Trophoblast cell (in vitro differentiated cells and primary cell): ENCODE results near the gene ZFYVE1.

Experiments used
- DNase-seq, 2 donors: peaks; one replicate each; pipeline ENCODE4 v3.0.0-alpha.2; 2016
- H2AFZ ChIP-seq: 2 replicates; pipeline ENCODE4 v1.6.1; 2013; ENCODE audit warnings: low read length, moderate library complexity, mild to moderate bottlenecking; ENCODE audit not compliant: insufficient read depth, poor library complexity
- H2AK5ac ChIP-seq: 2 replicates; pipeline ENCODE4 v1.6.1; 2013; ENCODE audit warnings: mild to moderate bottlenecking, low read length
- H2BK120ac ChIP-seq: 2 replicates; pipeline ENCODE4 v1.6.1; 2013; ENCODE audit warnings: low read length, mild to moderate bottlenecking, moderate library complexity; ENCODE audit not compliant: insufficient read depth, poor library complexity
- H2BK12ac ChIP-seq: 2 replicates; pipeline ENCODE4 v1.6.1; 2013; ENCODE audit warnings: mild to moderate bottlenecking, low read length, moderate library complexity
- H2BK5ac ChIP-seq: 2 replicates; pipeline ENCODE4 v1.6.1; 2013; ENCODE audit warnings: low read length, low read depth, moderate library complexity, mild to moderate bottlenecking; ENCODE audit not compliant: poor library complexity
- H3K14ac ChIP-seq: 2 replicates; pipeline ENCODE4 v1.6.1; 2013; ENCODE audit warnings: mild to moderate bottlenecking, low read length
- H3K18ac ChIP-seq: 2 replicates; pipeline ENCODE4 v1.6.1; 2013; ENCODE audit warnings: mild to moderate bottlenecking, low read length
- H3K23ac ChIP-seq: 2 replicates; pipeline ENCODE4 v1.6.1; 2013; ENCODE audit warnings: low read length
- H3K27ac ChIP-seq: 2 replicates; pipeline ENCODE4 v1.5.1; 2013; ENCODE audit warnings: low read depth, mild to moderate bottlenecking, inconsistent platforms, low read length, moderate library complexity
- H3K27me3 ChIP-seq: 2 replicates; pipeline ENCODE4 v1.6.1; 2013; ENCODE audit warnings: inconsistent platforms, mild to moderate bottlenecking, low read length, moderate library complexity; ENCODE audit not compliant: insufficient read depth
- H3K36me3 ChIP-seq, 2 experiments: 1 replicate in 1 of 2; 2 replicates in 1 of 2; pipeline ENCODE4 v1.6.1; 2013; ENCODE audit warnings: low read length in 2 of 2, mild to moderate bottlenecking in 2 of 2, moderate library complexity in 1 of 2; ENCODE audit not compliant: insufficient read depth in 2 of 2, control insufficient read depth in 1 of 2
- H3K4ac ChIP-seq: 2 replicates; pipeline ENCODE4 v1.6.1; 2013; ENCODE audit warnings: low read depth, mild to moderate bottlenecking, low read length, moderate library complexity
- H3K4me1 ChIP-seq, 2 experiments: 1 replicate in 1 of 2; 2 replicates in 1 of 2; pipeline ENCODE4 v1.6.1; 2013; ENCODE audit warnings: low read length in 2 of 2, mild to moderate bottlenecking in 2 of 2, moderate library complexity in 1 of 2; ENCODE audit not compliant: insufficient read depth in 2 of 2, control insufficient read depth in 1 of 2
- H3K4me2 ChIP-seq: 2 replicates; pipeline ENCODE4 v1.6.1; 2013; ENCODE audit warnings: inconsistent platforms, mild to moderate bottlenecking, low read length, moderate library complexity
- H3K4me3 ChIP-seq: 2 replicates; pipeline ENCODE4 v1.5.1; 2013; ENCODE audit warnings: mild to moderate bottlenecking, low read depth, low read length, inconsistent platforms
- H3K79me1 ChIP-seq: one replicate; pipeline ENCODE4 v1.6.1; 2013; ENCODE audit warnings: low read length
- H3K79me2 ChIP-seq: 2 replicates; pipeline ENCODE4 v1.6.1; 2013; ENCODE audit warnings: low read length, mild to moderate bottlenecking; ENCODE audit not compliant: control insufficient read depth, insufficient read depth, poor library complexity
- H3K9ac ChIP-seq: 2 replicates; pipeline ENCODE4 v1.6.1; 2013; ENCODE audit warnings: mild to moderate bottlenecking, low read length
- H3K9me3 ChIP-seq: 2 replicates; pipeline ENCODE4 v1.6.1; 2013; ENCODE audit warnings: low read depth, mild to moderate bottlenecking, control low read depth, inconsistent platforms, low read length; ENCODE audit not compliant: insufficient read depth
- H4K12ac ChIP-seq: 2 replicates; pipeline ENCODE4 v1.6.1; 2013; ENCODE audit warnings: low read depth, mild to moderate bottlenecking, low read length, moderate library complexity
- H4K8ac ChIP-seq: 2 replicates; pipeline ENCODE4 v1.6.1; 2013; ENCODE audit warnings: low read depth, mild to moderate bottlenecking, low read length, moderate library complexity
- H4K91ac ChIP-seq: one replicate; pipeline ENCODE4 v1.6.1; 2013; ENCODE audit warnings: low read depth, mild to moderate bottlenecking, low read length, moderate library complexity
- WGBS: extraction: QIAGEN DNeasy Blood & Tissue Kit; methylation state at CpG from one replicate; pipeline ENCODE4 v1.1.7; 2013; ENCODE audit warnings: missing lambda C conversion rate; ENCODE audit not compliant: insufficient read length, insufficient coverage; ENCODE audit errors: extremely low coverage; 5-methylcytosine and 5-hydroxymethylcytosine counted together

Gene ZFYVE1

DNA sequence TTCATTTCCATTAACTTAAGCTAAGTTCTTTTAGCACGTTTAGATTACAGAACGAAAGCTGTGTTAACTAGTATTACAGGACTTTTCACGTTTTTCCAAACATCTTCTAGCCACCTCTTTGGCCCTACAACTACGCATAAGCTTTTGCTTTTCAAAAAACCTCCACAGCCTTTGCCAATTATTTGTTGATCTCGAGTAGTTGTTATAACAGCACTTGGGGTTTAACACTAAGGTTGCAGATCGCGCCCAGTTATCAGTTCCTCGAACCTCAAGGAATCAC is 31.0 kb upstream of the ZFYVE1 start:
- peaks cover 10% of the 10 kb centered on the region for H3K79me1 ChIP-seq
- DNase-seq, result no peak
- no peak overlapping the region for H2BK12ac ChIP-seq
- no peak overlapping the region for H2AK5ac ChIP-seq
- peak overlapping the region; percentile 66 for H3K4me2 ChIP-seq
- peak overlapping the region; percentile 12 for H2AFZ ChIP-seq
- no peaks in the 10 kb centered on the region for H3K27me3 ChIP-seq
- H3K9ac ChIP-seq, result peak overlapping the region; percentile 79
- H3K79me2 ChIP-seq, result peaks cover 22% of the 10 kb centered on the region
- no peak overlapping the region for H3K23ac ChIP-seq
- peaks cover 2 to 3% of the 10 kb centered on the region in 2 experiments for H3K36me3 ChIP-seq
- peak overlapping the region; percentile 47 for H3K4me3 ChIP-seq
- H2BK5ac ChIP-seq, result peak overlapping the region; percentile 32
- H3K14ac ChIP-seq, result peak overlapping the region; percentile 10
- WGBS, result no CpG with 5 or more reads among the region's 8 CpGs
- peak overlapping the region; percentile 2 for H2BK120ac ChIP-seq
- H3K4me1 ChIP-seq, result peaks cover 0 to 4% of the 10 kb centered on the region in 2 experiments
- no peak overlapping the region for H3K4ac ChIP-seq
- H3K27ac ChIP-seq, result peak overlapping the region; percentile 23
- peak overlapping the region; percentile 7 for H4K91ac ChIP-seq
- H3K18ac ChIP-seq, result peak overlapping the region; percentile 1
- no peak overlapping the region for H4K12ac ChIP-seq
- no peaks in the 10 kb centered on the region for H3K9me3 ChIP-seq
- H4K8ac ChIP-seq, result peak overlapping the region; percentile 55

- no peak overlapping the region for H2BK12ac ChIP-seq
- H3K36me3 ChIP-seq, result no peaks in the 10 kb centered on the region
- no peaks in the 10 kb centered on the region for H3K9me3 ChIP-seq
- no peak overlapping the region for H3K23ac ChIP-seq
- H3K4ac ChIP-seq, result no peak overlapping the region
- H2AK5ac ChIP-seq, result no peak overlapping the region
- peaks cover 12% of the 10 kb centered on the region for H3K79me2 ChIP-seq
- H4K91ac ChIP-seq, result no peak overlapping the region
- no peak overlapping the region for H2AFZ ChIP-seq
- H3K27me3 ChIP-seq, result no peaks in the 10 kb centered on the region
- H3K4me2 ChIP-seq, result no peak overlapping the region
- no peak overlapping the region for H3K4me3 ChIP-seq
- H3K79me1 ChIP-seq, result peaks cover 10% of the 10 kb centered on the region
- H3K27ac ChIP-seq, result no peak overlapping the region
- no peak overlapping the region for H2BK120ac ChIP-seq
- H3K9ac ChIP-seq, result no peak overlapping the region
- peaks cover 0 to 4% of the 10 kb centered on the region in 2 experiments for H3K4me1 ChIP-seq
- WGBS, result no CpG with 5 or more reads among the region's 1 CpG
- no peak overlapping the region for H3K18ac ChIP-seq
- no peak for DNase-seq
- no peak overlapping the region for H4K8ac ChIP-seq
- no peak overlapping the region for H3K14ac ChIP-seq
- H2BK5ac ChIP-seq, result no peak overlapping the region
- no peak overlapping the region for H4K12ac ChIP-seq
These were observed 28.3 kb upstream of the ZFYVE1 start for GRCh38 chr14:73055251-73055650.

- no peak overlapping the region for H4K12ac ChIP-seq
- no peak overlapping the region for H3K14ac ChIP-seq
- no peak overlapping the region for H2BK5ac ChIP-seq
- H3K27me3 ChIP-seq, result no peaks in the 10 kb centered on the region
- H3K79me1 ChIP-seq, result peaks cover 1% of the 10 kb centered on the region
- no peaks in the 10 kb centered on the region for H3K4me1 ChIP-seq
- H3K4me3 ChIP-seq, result no peak overlapping the region
- no peak overlapping the region for H3K27ac ChIP-seq
- peak overlapping the region; percentile 31 for H2BK12ac ChIP-seq
- H2BK120ac ChIP-seq, result peak overlapping the region; percentile 43
- no peaks in the 10 kb centered on the region for H3K36me3 ChIP-seq
- no peak overlapping the region for H3K18ac ChIP-seq
- DNase-seq, result no peak
- H2AFZ ChIP-seq, result no peak overlapping the region
- H3K4me2 ChIP-seq, result no peak overlapping the region
- no peak overlapping the region for H3K4ac ChIP-seq
- no peaks in the 10 kb centered on the region for H3K79me2 ChIP-seq
- no peak overlapping the region for H4K8ac ChIP-seq
- WGBS, result no CpG with 5 or more reads among the region's 4 CpGs
- H2AK5ac ChIP-seq, result no peak overlapping the region
- no peak overlapping the region for H3K23ac ChIP-seq
- no peak overlapping the region for H3K9ac ChIP-seq
- H4K91ac ChIP-seq, result no peak overlapping the region
- no peaks in the 10 kb centered on the region for H3K9me3 ChIP-seq
These were observed 22.5 kb upstream of the ZFYVE1 start for GRCh38 chr14:73049428-73049827.

DNA sequence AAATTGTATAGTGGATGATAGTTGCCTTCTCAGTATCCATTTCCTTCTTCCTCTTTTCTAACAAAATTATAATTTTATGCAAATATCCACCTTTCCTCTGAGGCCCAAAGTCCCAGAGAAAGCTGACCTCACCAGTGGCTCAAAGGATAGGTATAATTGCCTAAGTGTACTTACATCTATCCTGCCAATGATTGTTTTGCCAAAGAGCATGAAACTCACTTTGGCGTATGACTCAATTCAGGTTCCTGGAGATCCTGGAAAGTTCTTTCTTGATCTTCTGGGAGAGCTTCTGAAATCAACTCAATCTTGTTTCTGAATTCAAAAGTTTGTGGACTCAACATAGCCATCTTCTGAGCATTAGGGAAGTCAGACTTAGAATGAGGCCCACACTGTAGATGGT is 20.9 kb upstream of the ZFYVE1 start:
- H3K4me2 ChIP-seq, result no peak overlapping the region
- no CpG with 5 or more reads among the region's 1 CpG for WGBS
- no peak overlapping the region for H2BK12ac ChIP-seq
- no peak overlapping the region for H2AK5ac ChIP-seq
- H3K27ac ChIP-seq, result peak overlapping the region; percentile 54
- no peaks in the 10 kb centered on the region for H3K9me3 ChIP-seq
- H3K4me1 ChIP-seq, result no peaks in the 10 kb centered on the region
- H3K4ac ChIP-seq, result no peak overlapping the region
- no peaks in the 10 kb centered on the region for H3K27me3 ChIP-seq
- H3K23ac ChIP-seq, result no peak overlapping the region
- H4K91ac ChIP-seq, result no peak overlapping the region
- H2BK120ac ChIP-seq, result no peak overlapping the region
- H3K79me1 ChIP-seq, result peaks cover 1% of the 10 kb centered on the region
- H3K79me2 ChIP-seq, result no peaks in the 10 kb centered on the region
- H3K14ac ChIP-seq, result no peak overlapping the region
- H3K18ac ChIP-seq, result no peak overlapping the region
- no peak overlapping the region for H2AFZ ChIP-seq
- no peak overlapping the region for H3K9ac ChIP-seq
- DNase-seq, result peak; percentile 58 to 89
- H2BK5ac ChIP-seq, result no peak overlapping the region
- H4K8ac ChIP-seq, result no peak overlapping the region
- H4K12ac ChIP-seq, result no peak overlapping the region
- no peak overlapping the region for H3K4me3 ChIP-seq
- no peaks in the 10 kb centered on the region for H3K36me3 ChIP-seq
